Muscle layer of colon (tissue), 2 donors: ENCODE measurements around the gene OCLN.
"Not testable (repeated sequence)": the region's sequence is repeated elsewhere in the genome, so short reads cannot be mapped to it uniquely, and the experiment has no call there.

ENCODE experiments used
- H3K27ac ChIP-seq: one replicate; pipeline ENCODE4 v1.7.0; 2013; ENCODE audit warnings: low read depth, mild to moderate bottlenecking, low read length, moderate library complexity
- H3K27me3 ChIP-seq, 2 donors: one replicate each; pipeline ENCODE4 v1.7.0; 2013; ENCODE audit warnings: low read length in 2 of 2, mild to moderate bottlenecking in 2 of 2; ENCODE audit not compliant: insufficient read depth in 2 of 2, control insufficient read depth in 1 of 2
- H3K36me3 ChIP-seq: one replicate; pipeline ENCODE4 v1.7.0; 2013; ENCODE audit warnings: mild to moderate bottlenecking, low read length; ENCODE audit not compliant: insufficient read depth
- H3K4me1 ChIP-seq: one replicate; pipeline ENCODE4 v1.7.0; 2013; ENCODE audit warnings: mild to moderate bottlenecking, low read length; ENCODE audit not compliant: insufficient read depth
- H3K4me3 ChIP-seq, 2 donors: one replicate each; pipeline ENCODE4 v1.7.0; 2013; ENCODE audit warnings: low read length in 2 of 2, low read depth in 1 of 2, mild to moderate bottlenecking in 1 of 2, moderate library complexity in 1 of 2
- H3K9ac ChIP-seq: one replicate; pipeline ENCODE4 v1.7.0; 2013; ENCODE audit warnings: low read length
- H3K9me3 ChIP-seq: one replicate; pipeline ENCODE4 v1.7.0; 2013; ENCODE audit warnings: mild to moderate bottlenecking, low read length
- donor health status: abdominal sarcoma.
- donor health status: Adenocarcinoma of cecum.

The OCLN gene

GRCh38 chr5:69583356-69583755 is 90.8 kb downstream of the OCLN start:
- H3K9ac ChIP-seq, H3K4me1 ChIP-seq, H3K27ac ChIP-seq, H3K9me3 ChIP-seq, H3K4me3 ChIP-seq, H3K27me3 ChIP-seq, H3K36me3 ChIP-seq: not testable (repeated sequence)

- not testable (repeated sequence) for H3K9me3 ChIP-seq, H3K36me3 ChIP-seq, H3K27ac ChIP-seq, H3K9ac ChIP-seq, H3K4me1 ChIP-seq, H3K27me3 ChIP-seq, H3K4me3 ChIP-seq
Observed at GRCh38 chr5:69596114-69596840, 103.7 kb downstream of the OCLN start.

- H3K36me3 ChIP-seq, H3K4me1 ChIP-seq, H3K9ac ChIP-seq, H3K9me3 ChIP-seq, H3K27ac ChIP-seq, H3K27me3 ChIP-seq, H3K4me3 ChIP-seq: not testable (repeated sequence)
Observed at GRCh38 chr5:69601947-69602346, 109.4 kb downstream of the OCLN start.

- not testable (repeated sequence) for H3K9ac ChIP-seq, H3K9me3 ChIP-seq, H3K36me3 ChIP-seq, H3K4me3 ChIP-seq, H3K4me1 ChIP-seq, H3K27me3 ChIP-seq, H3K27ac ChIP-seq
Observed at GRCh38 chr5:69606839-69607238, 114.2 kb downstream of the OCLN start.
